ENCODE results near the gene RBMS3.
"Not testable (repeated sequence)": the region's sequence is repeated elsewhere in the genome, so short reads cannot be mapped to it uniquely, and the experiment has no call there.

RBMS3 gene

GRCh38 chr3:29668728-29669127 is 387.9 kb downstream of the RBMS3 start:
- DNase-seq (ENCODE audit: low read depth, low spot score) = no peak

- not testable (repeated sequence) for DNase-seq (ENCODE audit: low read depth, low spot score)
Measured at GRCh38 chr3:29670476-29670875, 389.6 kb downstream of the RBMS3 start.

- no peak for DNase-seq (ENCODE audit: low read depth, low spot score)
Measured at GRCh38 chr3:29677421-29677820, 396.6 kb downstream of the RBMS3 start.

GRCh38 chr3:29679944-29680343 is 399.1 kb downstream of the RBMS3 start:
- DNase-seq (ENCODE audit: low read depth, low spot score) = no peak

GRCh38 chr3:29683018-29683993 is 402.4 kb downstream of the RBMS3 start:
- DNase-seq (ENCODE audit: low read depth, low spot score) = no peak

- DNase-seq (ENCODE audit: low read depth, low spot score) = no peak
Measured at GRCh38 chr3:29686889-29687592, 406.2 kb downstream of the RBMS3 start.

GRCh38 chr3:29690686-29691353 is 409.9 kb downstream of the RBMS3 start:
- DNase-seq (ENCODE audit: low read depth, low spot score) = no peak

GRCh38 chr3:29693863-29694262 is 413.0 kb downstream of the RBMS3 start:
- no peak for DNase-seq (ENCODE audit: low read depth, low spot score)

- no peak for DNase-seq (ENCODE audit: low read depth, low spot score)
Measured at GRCh38 chr3:29694331-29694730, 413.5 kb downstream of the RBMS3 start.

GRCh38 chr3:29694783-29695182 is 413.9 kb downstream of the RBMS3 start:
- DNase-seq (ENCODE audit: low read depth, low spot score) = no peak

GRCh38 chr3:29695201-29695600 is 414.3 kb downstream of the RBMS3 start:
- DNase-seq (ENCODE audit: low read depth, low spot score) = no peak

GRCh38 chr3:29695643-29696198 is 414.9 kb downstream of the RBMS3 start:
- no peak for DNase-seq (ENCODE audit: low read depth, low spot score)

GRCh38 chr3:29696311-29696710 is 415.4 kb downstream of the RBMS3 start:
- no peak for DNase-seq (ENCODE audit: low read depth, low spot score)

GRCh38 chr3:29697989-29698388 is 417.1 kb downstream of the RBMS3 start:
- DNase-seq (ENCODE audit: low read depth, low spot score) = no peak

GRCh38 chr3:29700256-29700655 is 419.4 kb downstream of the RBMS3 start:
- no peak for DNase-seq (ENCODE audit: low read depth, low spot score)

- DNase-seq (ENCODE audit: low read depth, low spot score) = no peak
Measured at GRCh38 chr3:29701326-29701983, 420.6 kb downstream of the RBMS3 start.

- no peak for DNase-seq (ENCODE audit: low read depth, low spot score)
Measured at GRCh38 chr3:29705906-29706844, 425.3 kb downstream of the RBMS3 start.

GRCh38 chr3:29708884-29709283 is 428.0 kb downstream of the RBMS3 start:
- DNase-seq (ENCODE audit: low read depth, low spot score) = no peak

GRCh38 chr3:29711255-29711771 is 430.4 kb downstream of the RBMS3 start:
- no peak for DNase-seq (ENCODE audit: low read depth, low spot score)

GRCh38 chr3:29716213-29716612 is 435.3 kb downstream of the RBMS3 start:
- no peak for DNase-seq (ENCODE audit: low read depth, low spot score)
